Measurements from ENCODE around the gene UTP4.

Gene UTP4

GRCh38 chr16:69132424-69133252, at the start of gene UTP4, which contains the start of gene CHTF8:
Gene UTP4, plus strand, starts transcription at chr16:69132649. Its CDS starts 811 bp downstream, at chr16:69133460.
Gene CHTF8, minus strand, starts transcription at chr16:69132588. Its CDS starts 11,130 bp downstream, at chr16:69121458.
- no peak for FAIRE-seq

- FAIRE-seq: no peak
Measured at GRCh38 chr16:69083306-69083941, 49.0 kb upstream of the UTP4 start.

GRCh38 chr16:69084289-69084688, 48.2 kb upstream of the UTP4 start:
- no peak for FAIRE-seq

GRCh38 chr16:69085032-69085695, 47.3 kb upstream of the UTP4 start:
- FAIRE-seq: no peak

- FAIRE-seq: no peak
Measured at GRCh38 chr16:69087161-69087581, 45.3 kb upstream of the UTP4 start.

- FAIRE-seq: no peak
Measured at GRCh38 chr16:69088684-69089083, 43.8 kb upstream of the UTP4 start.

GRCh38 chr16:69089091-69089910, 43.1 kb upstream of the UTP4 start:
- no peak for FAIRE-seq

GRCh38 chr16:69093974-69094373, 38.5 kb upstream of the UTP4 start:
- no peak for FAIRE-seq

- no peak for FAIRE-seq
Measured at GRCh38 chr16:69094501-69094900, 37.9 kb upstream of the UTP4 start.

- no peak for FAIRE-seq
Measured at GRCh38 chr16:69095193-69095592, 37.3 kb upstream of the UTP4 start.

- FAIRE-seq: no peak
Measured at GRCh38 chr16:69100071-69100691, 32.3 kb upstream of the UTP4 start.

- peak; percentile 71 for FAIRE-seq
Measured at GRCh38 chr16:69105501-69106361, 26.7 kb upstream of the UTP4 start, which contains the start of gene HAS3. Gene HAS3, plus strand, starts transcription at chr16:69105653. Its CDS starts 3,743 bp downstream, at chr16:69109396.

- FAIRE-seq: no peak
Measured at GRCh38 chr16:69106491-69107315, 25.7 kb upstream of the UTP4 start.

- no peak for FAIRE-seq
Measured at GRCh38 chr16:69107316-69107962, 25.0 kb upstream of the UTP4 start.

GRCh38 chr16:69108064-69108904, 24.2 kb upstream of the UTP4 start:
- FAIRE-seq: no peak

GRCh38 chr16:69108905-69109252, 23.6 kb upstream of the UTP4 start:
- no peak for FAIRE-seq

GRCh38 chr16:69109486-69110270, 22.8 kb upstream of the UTP4 start:
- no peak for FAIRE-seq

GRCh38 chr16:69110406-69110805, 22.0 kb upstream of the UTP4 start:
- no peak for FAIRE-seq

Data from islet of Langerhans (tissue), 1 donor.